Upper lobe of left lung (tissue), 6 donors: Measurements from ENCODE around the gene GOSR2. TPM values are rescaled to one million over a fixed set of nuclear protein-coding genes. Genes with fewer than 3 reads are reported as not detected.

ENCODE experiments used
- ATAC-seq, 2 donors: fragments of 200-7000 bp; cut with Tn5 transposase; one replicate each; pipeline ENCODE4 v1.9.1; 2022; ENCODE audit warnings: mild to moderate bottlenecking in 2 of 2, moderate library complexity in 2 of 2; ENCODE audit not compliant: low FRiP score in 2 of 2
- DNase-seq, 2 donors: peaks; one replicate each; pipeline ENCODE4 v3.0.0-alpha.2; 2019 to 2020
- H3K27ac ChIP-seq, 4 donors: fragments of 200-600 bp; sonication (generic); one replicate each; pipeline ENCODE4 v1.5.1; 2016 to 2019
- H3K27me3 ChIP-seq, 4 donors: fragments of 200-600 bp; sonication (generic); one replicate each; pipeline ENCODE4 v1.5.1; 2017 to 2019
- H3K36me3 ChIP-seq, 4 donors: fragments of 200-600 bp; sonication (generic); one replicate each; pipeline ENCODE4 v1.5.1; 2016 to 2019
- H3K4me1 ChIP-seq, 4 donors: fragments of 200-600 bp; sonication (generic); one replicate each; pipeline ENCODE4 v1.5.1; 2018 to 2019
- H3K4me3 ChIP-seq, 4 donors: fragments of 200-600 bp; sonication (generic); one replicate each; pipeline ENCODE4 v1.5.1; 2017 to 2019; ENCODE audit warnings: mild to moderate bottlenecking in 2 of 4, moderate library complexity in 1 of 4
- H3K9me3 ChIP-seq, 4 donors: fragments of 200-600 bp; sonication (generic); one replicate each; pipeline ENCODE4 v1.5.1; 2018 to 2019
- EP300 ChIP-seq, 4 donors: sonication (generic); formaldehyde crosslinking; IDR thresholded peaks; one replicate each; pipeline ENCODE4 v1.5.1; 2017; ENCODE audit warnings: antibody characterized with exemption in 4 of 4, control low read depth in 2 of 4
- POLR2A ChIP-seq, 4 donors: fragments of 450-650 bp; IDR thresholded peaks; one replicate each; pipeline ENCODE4 v1.5.1; 2016 to 2017; ENCODE audit warnings: antibody characterized with exemption in 4 of 4, mild to moderate bottlenecking in 2 of 4
- POLR2AphosphoS5 ChIP-seq, 2 donors: sonication (generic); formaldehyde crosslinking; IDR thresholded peaks; one replicate each; pipeline ENCODE4 v1.5.1; 2017; ENCODE audit warnings: antibody characterized with exemption in 2 of 2
- WGBS, 2 donors: methylation state at CpG; one replicate each; pipeline ENCODE4 v1.1.5; 2017 to 2018; 5-methylcytosine and 5-hydroxymethylcytosine counted together
- total RNA-seq, 6 donors: library from RNA; depleted of rRNA in 4 of 6; stranded (reverse); fragments of >200 nt in 4 of 6; gene quantifications; one replicate each; pipeline versions ENCODE4 v1.1.0 to v1.2.1, GENCODE V29; 2016 to 2021
- TF ChIP-seq, protein P1 (sequence below), 6 experiments: fragments of 450-650 bp in 4 of 6; fragments of 200-600 bp in 2 of 6; sonication (generic) in 2 of 6; IDR thresholded peaks; one replicate each; pipeline ENCODE4 v1.5.1; 2016 to 2019; ENCODE audit warnings: antibody characterized with exemption in 6 of 6
- donor health status: DM: no; HTN: no; CAD: no; lungs with moderate emphysema.
- donor health status: DM: no; HTN: yes; CAD: no; lungs with severe emphysema.

GOSR2 gene
- total RNA-seq, 6 donors from 2014 or later: 40.3 to 79.6 (median 50.8) TPM

DNA sequence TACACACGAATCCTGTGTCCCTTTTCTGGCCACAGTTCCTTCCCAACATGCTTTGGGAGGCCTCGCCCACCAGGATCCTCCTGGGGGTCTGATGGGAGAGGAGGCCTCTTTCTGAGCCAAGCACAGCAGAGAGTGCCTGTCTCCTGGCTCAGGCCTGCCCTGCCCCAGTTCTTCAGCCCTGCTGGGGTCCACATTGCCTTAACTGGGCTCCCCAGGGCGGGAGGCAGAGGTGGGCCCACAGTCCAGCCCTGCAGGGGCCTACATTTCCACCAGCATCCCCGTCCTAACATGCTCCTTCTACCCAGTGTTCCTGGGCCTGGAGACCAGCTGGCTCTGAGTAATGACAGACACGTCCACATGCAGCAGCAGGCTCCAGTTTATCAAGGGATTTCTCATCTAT lies 41.9 kb upstream of the GOSR2 start:
- 87 to 91% methylated on average over 5 of the region's 5 CpGs for WGBS, 2 donors
- peaks cover 15 to 18% (median 17%) of the 10 kb centered on the region in 4 donors for H3K4me1 ChIP-seq
- no peaks in the 10 kb centered on the region for H3K9me3 ChIP-seq
- ATAC-seq (no peak), DNase-seq (no peak)
- no peak overlapping the region for H3K27ac ChIP-seq
- H3K4me3 ChIP-seq: no peak overlapping the region
- H3K27me3 ChIP-seq: no peaks in the 10 kb centered on the region
- H3K36me3 ChIP-seq: no peaks in the 10 kb centered on the region
- TF ChIP-seq, protein P1, sequence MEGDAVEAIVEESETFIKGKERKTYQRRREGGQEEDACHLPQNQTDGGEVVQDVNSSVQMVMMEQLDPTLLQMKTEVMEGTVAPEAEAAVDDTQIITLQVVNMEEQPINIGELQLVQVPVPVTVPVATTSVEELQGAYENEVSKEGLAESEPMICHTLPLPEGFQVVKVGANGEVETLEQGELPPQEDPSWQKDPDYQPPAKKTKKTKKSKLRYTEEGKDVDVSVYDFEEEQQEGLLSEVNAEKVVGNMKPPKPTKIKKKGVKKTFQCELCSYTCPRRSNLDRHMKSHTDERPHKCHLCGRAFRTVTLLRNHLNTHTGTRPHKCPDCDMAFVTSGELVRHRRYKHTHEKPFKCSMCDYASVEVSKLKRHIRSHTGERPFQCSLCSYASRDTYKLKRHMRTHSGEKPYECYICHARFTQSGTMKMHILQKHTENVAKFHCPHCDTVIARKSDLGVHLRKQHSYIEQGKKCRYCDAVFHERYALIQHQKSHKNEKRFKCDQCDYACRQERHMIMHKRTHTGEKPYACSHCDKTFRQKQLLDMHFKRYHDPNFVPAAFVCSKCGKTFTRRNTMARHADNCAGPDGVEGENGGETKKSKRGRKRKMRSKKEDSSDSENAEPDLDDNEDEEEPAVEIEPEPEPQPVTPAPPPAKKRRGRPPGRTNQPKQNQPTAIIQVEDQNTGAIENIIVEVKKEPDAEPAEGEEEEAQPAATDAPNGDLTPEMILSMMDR (IDR thresholded peaks at IDR 0.05): no peak
- TF ChIP-seq POLR2AphosphoS5 (IDR thresholded peaks at IDR 0.05) (no peak), EP300 (IDR thresholded peaks at IDR 0.05) (no peak), POLR2A (IDR thresholded peaks at IDR 0.05) (no peak)

GRCh38 chr17:46882666-46883065 lies 40.3 kb upstream of the GOSR2 start:
- TF ChIP-seq POLR2AphosphoS5 (IDR thresholded peaks at IDR 0.05) (no peak), POLR2A (IDR thresholded peaks at IDR 0.05) (no peak), EP300 (IDR thresholded peaks at IDR 0.05) (no peak)
- TF ChIP-seq, protein P1 (IDR thresholded peaks at IDR 0.05): no peak
- ATAC-seq (no peak), DNase-seq (no peak)
- H3K27me3 ChIP-seq: no peaks in the 10 kb centered on the region
- no peak overlapping the region for H3K27ac ChIP-seq
- peaks cover 11 to 12% (median 11%) of the 10 kb centered on the region in 4 donors for H3K4me1 ChIP-seq
- H3K36me3 ChIP-seq: no peaks in the 10 kb centered on the region
- WGBS, 2 donors: 88 to 92% methylated on average over 8 of the region's 8 CpGs
- no peaks in the 10 kb centered on the region for H3K9me3 ChIP-seq
- H3K4me3 ChIP-seq: no peak overlapping the region

GRCh38 chr17:46883871-46884520 lies 39.0 kb upstream of the GOSR2 start:
- peak in 1 of 2 donors; percentile 62 for DNase-seq
- Histone ChIP-seq H3K4me3 (no peak overlapping the region), H3K9me3 (no peaks in the 10 kb centered on the region), H3K27me3 (no peaks in the 10 kb centered on the region), H3K36me3 (no peaks in the 10 kb centered on the region), H3K27ac (no peak overlapping the region), H3K4me1 (no peaks in the 10 kb centered on the region)
- 46 to 69% methylated on average over 6 to 16 of the region's 19 CpGs for WGBS, 2 donors
- ATAC-seq: no peak
- TF ChIP-seq, protein P1 (IDR thresholded peaks at IDR 0.05): no peak
- TF ChIP-seq POLR2AphosphoS5 (IDR thresholded peaks at IDR 0.05) (no peak), EP300 (IDR thresholded peaks at IDR 0.05) (no peak), POLR2A (IDR thresholded peaks at IDR 0.05) (no peak)

GRCh38 chr17:46884552-46884951 lies 38.4 kb upstream of the GOSR2 start:
- Histone ChIP-seq H3K27ac (no peak overlapping the region), H3K9me3 (no peaks in the 10 kb centered on the region), H3K4me3 (no peak overlapping the region), H3K36me3 (no peaks in the 10 kb centered on the region), H3K4me1 (no peaks in the 10 kb centered on the region), H3K27me3 (no peaks in the 10 kb centered on the region)
- TF ChIP-seq POLR2A (IDR thresholded peaks at IDR 0.05) (no peak), POLR2AphosphoS5 (IDR thresholded peaks at IDR 0.05) (no peak), EP300 (IDR thresholded peaks at IDR 0.05) (no peak)
- TF ChIP-seq, protein P1 (IDR thresholded peaks at IDR 0.05): no peak
- DNase-seq (no peak), ATAC-seq (no peak)
- 83 to 93% methylated on average over 7 of the region's 7 CpGs for WGBS, 2 donors
